AG04449 (cell line): Measurements from ENCODE around the gene SURF4.
"Not testable (repeated sequence)": the region's sequence is repeated elsewhere in the genome, so short reads cannot be mapped to it uniquely, and the experiment has no call there.

Source experiments
- CTCF ChIA-PET: fragments of 350-600 bp; formaldehyde crosslinking; extraction: SDS; loops from one replicate; lab custom pipeline; 2021; ENCODE audit warnings: antibody characterized with exemption; lab: Yijun Ruan, JAX
- POLR2A ChIA-PET: fragments of 400-600, 350-600 bp; formaldehyde crosslinking; extraction: SDS; loops from one replicate; lab custom pipeline; 2020; ENCODE audit warnings: antibody characterized with exemption, inconsistent platforms; lab: Yijun Ruan, JAX
- DNase-seq: peaks from one replicate; pipeline ENCODE4 v3.0.0-alpha.2; 2010; ENCODE audit warnings: low read depth, low spot score
- H3K4me3 ChIP-seq: 2 replicates; pipeline ENCODE4 v1.5.1; 2011; ENCODE audit warnings: low read depth, mild to moderate bottlenecking, control low read depth, low read length
- CTCF ChIP-seq: IDR thresholded peaks from one replicate; pipeline ENCODE4 v1.5.1; 2011; ENCODE audit warnings: mild to moderate bottlenecking, moderate library complexity, low read length, control low read depth, inconsistent platforms; ENCODE audit not compliant: insufficient read depth; ENCODE audit errors: missing control alignments

Gene SURF4

GRCh38 chr9:133379153-133380086 is 3.6 kb upstream of the SURF4 start:
- no peak for TF ChIP-seq CTCF
- ChIA-PET CTCF (interaction anchor here (0.8 to 2.3 kb wide), 4 partner anchors 18 to 37 kb away, joined by 3 to 6 read pairs (median 4); no protein-coding TSS in a partner anchor), POLR2A (no interaction called here)
- no peak overlapping the region for H3K4me3 ChIP-seq
- DNase-seq: no peak

GRCh38 chr9:133378408-133378962 is 2.6 kb upstream of the SURF4 start:
- POLR2A ChIA-PET: interaction anchor here (1.2 kb wide), 1 partner anchor 31 kb away, joined by 4 read pairs; the partner anchor contains the start of genes MED22 and RPL7A
- H3K4me3 ChIP-seq: no peak overlapping the region
- no peak for DNase-seq
- no peak for TF ChIP-seq CTCF
- CTCF ChIA-PET: interaction anchor here (0.8 to 2.3 kb wide), 7 partner anchors 19 to 108 kb away, joined by 3 to 7 read pairs (median 4); no protein-coding TSS in a partner anchor

GRCh38 chr9:133377721-133378216 is 1.9 kb upstream of the SURF4 start:
- no peak overlapping the region for H3K4me3 ChIP-seq
- TF ChIP-seq CTCF: no peak
- ChIA-PET POLR2A (interaction anchor here (1.2 to 2.7 kb wide), 2 partner anchors 11 to 30 kb away, joined by 4 to 9 read pairs; partner anchors contain the start of genes MED22 and RPL7A), CTCF (interaction anchor here (1.0 to 2.3 kb wide), 6 partner anchors 11 to 109 kb away, joined by 3 to 7 read pairs (median 4); no protein-coding TSS in a partner anchor)
- no peak for DNase-seq

- ChIA-PET POLR2A (interaction anchor here (0.6 to 2.7 kb wide), 3 partner anchors 11 to 29 kb away, joined by 3 to 9 read pairs (median 7); partner anchors contain the start of genes MED22 and RPL7A), CTCF (interaction anchor here (0.9 to 2.3 kb wide), 8 partner anchors 9 to 109 kb away, joined by 3 to 7 read pairs (median 4); no protein-coding TSS in a partner anchor)
- DNase-seq, H3K4me3 ChIP-seq: not testable (repeated sequence)
Measured at GRCh38 chr9:133377280-133377679, 1.4 kb upstream of the SURF4 start.

GRCh38 chr9:133375116-133375723 is 640 bp downstream of the SURF4 start:
- DNase-seq: no peak
- POLR2A ChIA-PET: interaction anchor here (0.6 to 2.7 kb wide), 5 partner anchors 8 to 706 kb away, joined by 3 to 13 read pairs (median 4); partner anchors contain the start of genes MED22 and RPL7A
- CTCF ChIA-PET: interaction anchor here (0.6 to 1.9 kb wide), 6 partner anchors 10 to 45 kb away, joined by 3 to 7 read pairs (median 3); no protein-coding TSS in a partner anchor
- peak overlapping the region; percentile 83 for H3K4me3 ChIP-seq
- no peak for TF ChIP-seq CTCF

GRCh38 chr9:133374612-133375115 is 1.2 kb downstream of the SURF4 start:
- ChIA-PET POLR2A (interaction anchor here (0.6 to 4.0 kb wide), 5 partner anchors 12 to 705 kb away, joined by 3 to 18 read pairs (median 4); partner anchors contain the start of genes MED22, RPL7A, SURF1 and SURF2), CTCF (interaction anchor here (0.7 to 1.9 kb wide), 5 partner anchors 10 to 31 kb away, joined by 3 to 7 read pairs (median 3); no protein-coding TSS in a partner anchor)

More at GRCh38 chr9:133374612-133375115, 1.2 kb downstream of the SURF4 start:
- no peak for DNase-seq
- H3K4me3 ChIP-seq: peak overlapping the region; percentile 83
- no peak for TF ChIP-seq CTCF
